PC-3 (cell line): Measurements from ENCODE around the gene CNN1.

Experiments
- EZH2 ChIP-seq: fragments of 300-600 bp; sonication (generic); IDR thresholded peaks from one replicate; pipeline ENCODE4 v1.6.1; 2017; ENCODE audit warnings: antibody characterized with exemption, mild to moderate bottlenecking, low read length; ENCODE audit not compliant: unreplicated experiment
- EZH2phosphoT487 ChIP-seq: fragments of 300-600 bp; sonication (generic); IDR thresholded peaks from 2 replicates; pipeline ENCODE4 v1.6.1; 2018; ENCODE audit warnings: mild to moderate bottlenecking, antibody characterized with exemption, low read length, borderline replicate concordance
- TF ChIP-seq, protein P1 (sequence below): fragments of 300-600 bp; sonication (generic); conservative IDR thresholded peaks from 2 replicates; pipeline ENCODE4 v1.5.1; 2017; ENCODE audit warnings: antibody characterized with exemption, low read depth, mild to moderate bottlenecking, low read length

DNA sequence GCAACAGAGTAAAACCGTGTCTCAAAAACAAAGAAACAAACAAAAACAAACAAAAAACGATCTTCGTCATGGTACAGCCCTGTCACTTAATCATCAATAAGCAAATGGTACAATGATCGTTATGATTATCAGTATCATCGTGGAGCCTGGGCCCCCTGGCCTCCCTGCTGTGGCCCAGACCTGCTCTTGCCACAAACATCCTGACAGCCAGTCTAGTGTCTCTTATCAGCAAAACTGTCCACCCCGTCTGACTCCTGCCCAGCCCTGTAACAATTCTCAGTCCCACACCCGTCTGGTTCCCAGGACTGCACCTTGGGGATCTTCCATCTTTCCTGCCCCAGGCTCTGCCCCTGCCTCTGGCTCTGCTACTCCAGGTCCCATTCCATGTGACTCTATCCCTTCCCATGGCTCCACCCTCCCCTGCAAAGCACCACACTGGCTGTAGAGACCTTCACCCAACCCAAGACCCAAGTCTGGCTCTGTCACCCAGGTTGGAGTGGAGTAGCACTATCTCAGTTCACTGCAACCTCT is 38.7 kb upstream of the CNN1 start:
- TF ChIP-seq, protein P1, sequence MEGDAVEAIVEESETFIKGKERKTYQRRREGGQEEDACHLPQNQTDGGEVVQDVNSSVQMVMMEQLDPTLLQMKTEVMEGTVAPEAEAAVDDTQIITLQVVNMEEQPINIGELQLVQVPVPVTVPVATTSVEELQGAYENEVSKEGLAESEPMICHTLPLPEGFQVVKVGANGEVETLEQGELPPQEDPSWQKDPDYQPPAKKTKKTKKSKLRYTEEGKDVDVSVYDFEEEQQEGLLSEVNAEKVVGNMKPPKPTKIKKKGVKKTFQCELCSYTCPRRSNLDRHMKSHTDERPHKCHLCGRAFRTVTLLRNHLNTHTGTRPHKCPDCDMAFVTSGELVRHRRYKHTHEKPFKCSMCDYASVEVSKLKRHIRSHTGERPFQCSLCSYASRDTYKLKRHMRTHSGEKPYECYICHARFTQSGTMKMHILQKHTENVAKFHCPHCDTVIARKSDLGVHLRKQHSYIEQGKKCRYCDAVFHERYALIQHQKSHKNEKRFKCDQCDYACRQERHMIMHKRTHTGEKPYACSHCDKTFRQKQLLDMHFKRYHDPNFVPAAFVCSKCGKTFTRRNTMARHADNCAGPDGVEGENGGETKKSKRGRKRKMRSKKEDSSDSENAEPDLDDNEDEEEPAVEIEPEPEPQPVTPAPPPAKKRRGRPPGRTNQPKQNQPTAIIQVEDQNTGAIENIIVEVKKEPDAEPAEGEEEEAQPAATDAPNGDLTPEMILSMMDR, result no peak
- TF ChIP-seq EZH2 (no peak), EZH2phosphoT487 (no peak)
